ENCODE measurements around the gene GPC1. TPM values are rescaled to one million over a fixed set of nuclear protein-coding genes. Genes with fewer than 3 reads are reported as not detected.

Gene GPC1
- total and polyA plus RNA-seq, 2 of the 13 experiments (the other 11 are each of a cell fraction or from before 2014, with no cell fraction given): 4.0 to 5.5 TPM

DNA sequence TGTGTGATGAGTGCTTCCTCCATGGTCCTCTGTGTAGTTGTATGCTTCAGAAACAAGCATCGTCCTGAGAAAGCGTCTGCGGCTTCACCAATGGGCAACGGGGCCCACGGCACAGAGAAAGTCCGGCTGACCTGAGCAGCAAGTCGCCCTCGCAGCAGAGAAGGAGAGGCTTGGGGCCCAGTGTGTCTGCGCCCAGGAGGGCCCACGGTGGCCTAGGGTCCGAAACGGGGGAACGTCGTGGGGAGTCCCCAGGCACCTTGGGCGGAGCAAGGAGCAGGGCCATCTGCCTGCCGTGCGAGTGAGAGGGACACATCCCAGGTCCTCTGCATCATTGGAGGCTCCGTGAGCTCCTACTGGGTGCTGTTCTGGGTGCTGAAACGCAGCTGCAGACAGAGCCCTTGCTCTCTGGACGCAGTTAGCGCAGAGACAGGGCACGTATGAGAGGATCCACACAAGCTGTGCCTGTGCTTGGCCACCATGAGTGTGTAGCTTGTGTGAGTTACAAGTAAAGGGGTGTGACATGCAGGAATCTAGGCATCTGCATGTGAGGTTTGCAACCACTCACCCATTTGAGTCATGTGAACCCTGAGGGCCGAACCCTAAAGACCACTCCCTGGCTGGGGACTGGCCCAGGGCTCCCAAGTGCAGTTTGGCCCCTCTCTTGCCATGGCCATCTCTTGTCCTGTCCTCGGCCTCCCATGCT is 10.6 kb downstream of the GPC1 start:
- Histone ChIP-seq H3K36me3 (replicated peaks in 1 of 2; ENCODE audit: control insufficient read depth in 1 of 2, insufficient read depth in 2 of 2, low read length in 2 of 2) (no peaks in the 10 kb centered on the region), H3K9ac (ENCODE audit: insufficient read depth, low read depth, low read length) (no peak overlapping the region), H3K27ac (ENCODE audit: extremely low read length, insufficient read depth, low read length) (no peak overlapping the region), H3K4me3 (replicated peaks in 1 of 3; ENCODE audit: insufficient read depth in 1 of 3, low read depth in 2 of 3, low read length in 3 of 3) (no peak overlapping the region), H3K9me3 (ENCODE audit: low read length) (no peaks in the 10 kb centered on the region), H3K79me2 (ENCODE audit: insufficient read depth, low read length) (no peaks in the 10 kb centered on the region), H4K20me1 (ENCODE audit: insufficient read depth, low read length) (peaks cover 1% of the 10 kb centered on the region; the same call in 1 of the 2 replicates), H2AFZ (ENCODE audit: low read length) (no peak overlapping the region), H3K4me2 (ENCODE audit: low read depth, low read length) (no peak overlapping the region), H3K4me1 (ENCODE audit: insufficient read depth, low read length) (0 out of 2 replicates have a peak, but pooled peaks cover 8% of the 10 kb centered on the region), H3K27me3 (ENCODE audit: control insufficient read depth in 1 of 2, insufficient read depth in 2 of 2, low read length in 2 of 2) (peaks cover 16 to 43% of the 10 kb centered on the region in 2 experiments; a peak in 4 of 5 replicates)
- in situ Hi-C loops (cut with HindIII; ENCODE audit: extremely low pct_ligation_motif_present, low pct_unique_long_range_greater_than_20kb) (no loop called here), intact Hi-C loops (cut with micrococcal nuclease; ENCODE audit: unreplicated experiment) (no loop called here)
- DNase-seq (ENCODE audit: low spot score) (no peak), FAIRE-seq (no peak), ATAC-seq (no peak)
- WGBS (ENCODE audit: low lambda C conversion rate): 84% methylated on average over 11 of the region's 24 CpGs
- BruUV-seq (replicated peaks): no TSS peak
- ChIA-PET POLR2A (no interaction called here), CTCF (ENCODE audit: low intra/inter-chr PET ratio, low total read pairs) (no interaction called here)
- 0 out of 2 replicates have a peak, but pooled peaks have one; percentile 27 for TF ChIP-seq MIER2 (CRISPR knock-in tag; IDR thresholded peaks at IDR 0.05)
- TF ChIP-seq FOSL2 (CRISPR knock-in tag; IDR thresholded peaks at IDR 0.05): no peak
- no peak for TF ChIP-seq ZNF572 (CRISPR knock-in tag; IDR thresholded peaks at IDR 0.05)
- no peak for TF ChIP-seq ZNF747 (CRISPR knock-in tag; IDR thresholded peaks at IDR 0.05; ENCODE audit: borderline replicate concordance)
- TF ChIP-seq ZNF552 (CRISPR knock-in tag; IDR thresholded peaks at IDR 0.05; ENCODE audit: borderline replicate concordance): no peak
- TF ChIP-seq, protein P1, sequence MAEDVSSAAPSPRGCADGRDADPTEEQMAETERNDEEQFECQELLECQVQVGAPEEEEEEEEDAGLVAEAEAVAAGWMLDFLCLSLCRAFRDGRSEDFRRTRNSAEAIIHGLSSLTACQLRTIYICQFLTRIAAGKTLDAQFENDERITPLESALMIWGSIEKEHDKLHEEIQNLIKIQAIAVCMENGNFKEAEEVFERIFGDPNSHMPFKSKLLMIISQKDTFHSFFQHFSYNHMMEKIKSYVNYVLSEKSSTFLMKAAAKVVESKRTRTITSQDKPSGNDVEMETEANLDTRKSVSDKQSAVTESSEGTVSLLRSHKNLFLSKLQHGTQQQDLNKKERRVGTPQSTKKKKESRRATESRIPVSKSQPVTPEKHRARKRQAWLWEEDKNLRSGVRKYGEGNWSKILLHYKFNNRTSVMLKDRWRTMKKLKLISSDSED (CRISPR knock-in tag; IDR thresholded peaks at IDR 0.05): no peak
- TF ChIP-seq ZNF619 (CRISPR knock-in tag; IDR thresholded peaks at IDR 0.05): no peak
- TF ChIP-seq, protein P2, sequence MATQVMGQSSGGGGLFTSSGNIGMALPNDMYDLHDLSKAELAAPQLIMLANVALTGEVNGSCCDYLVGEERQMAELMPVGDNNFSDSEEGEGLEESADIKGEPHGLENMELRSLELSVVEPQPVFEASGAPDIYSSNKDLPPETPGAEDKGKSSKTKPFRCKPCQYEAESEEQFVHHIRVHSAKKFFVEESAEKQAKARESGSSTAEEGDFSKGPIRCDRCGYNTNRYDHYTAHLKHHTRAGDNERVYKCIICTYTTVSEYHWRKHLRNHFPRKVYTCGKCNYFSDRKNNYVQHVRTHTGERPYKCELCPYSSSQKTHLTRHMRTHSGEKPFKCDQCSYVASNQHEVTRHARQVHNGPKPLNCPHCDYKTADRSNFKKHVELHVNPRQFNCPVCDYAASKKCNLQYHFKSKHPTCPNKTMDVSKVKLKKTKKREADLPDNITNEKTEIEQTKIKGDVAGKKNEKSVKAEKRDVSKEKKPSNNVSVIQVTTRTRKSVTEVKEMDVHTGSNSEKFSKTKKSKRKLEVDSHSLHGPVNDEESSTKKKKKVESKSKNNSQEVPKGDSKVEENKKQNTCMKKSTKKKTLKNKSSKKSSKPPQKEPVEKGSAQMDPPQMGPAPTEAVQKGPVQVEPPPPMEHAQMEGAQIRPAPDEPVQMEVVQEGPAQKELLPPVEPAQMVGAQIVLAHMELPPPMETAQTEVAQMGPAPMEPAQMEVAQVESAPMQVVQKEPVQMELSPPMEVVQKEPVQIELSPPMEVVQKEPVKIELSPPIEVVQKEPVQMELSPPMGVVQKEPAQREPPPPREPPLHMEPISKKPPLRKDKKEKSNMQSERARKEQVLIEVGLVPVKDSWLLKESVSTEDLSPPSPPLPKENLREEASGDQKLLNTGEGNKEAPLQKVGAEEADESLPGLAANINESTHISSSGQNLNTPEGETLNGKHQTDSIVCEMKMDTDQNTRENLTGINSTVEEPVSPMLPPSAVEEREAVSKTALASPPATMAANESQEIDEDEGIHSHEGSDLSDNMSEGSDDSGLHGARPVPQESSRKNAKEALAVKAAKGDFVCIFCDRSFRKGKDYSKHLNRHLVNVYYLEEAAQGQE (IDR thresholded peaks at IDR 0.05; ENCODE audit: borderline replicate concordance in 1 of 2, low read depth in 1 of 2, low read length in 2 of 2): peak; percentile 10 to 64; a peak in 3 of 4 replicates
- no peak for TF ChIP-seq MBD4 (IDR thresholded peaks at IDR 0.05; ENCODE audit: borderline replicate concordance, low read length)
- TF ChIP-seq, protein P3, sequence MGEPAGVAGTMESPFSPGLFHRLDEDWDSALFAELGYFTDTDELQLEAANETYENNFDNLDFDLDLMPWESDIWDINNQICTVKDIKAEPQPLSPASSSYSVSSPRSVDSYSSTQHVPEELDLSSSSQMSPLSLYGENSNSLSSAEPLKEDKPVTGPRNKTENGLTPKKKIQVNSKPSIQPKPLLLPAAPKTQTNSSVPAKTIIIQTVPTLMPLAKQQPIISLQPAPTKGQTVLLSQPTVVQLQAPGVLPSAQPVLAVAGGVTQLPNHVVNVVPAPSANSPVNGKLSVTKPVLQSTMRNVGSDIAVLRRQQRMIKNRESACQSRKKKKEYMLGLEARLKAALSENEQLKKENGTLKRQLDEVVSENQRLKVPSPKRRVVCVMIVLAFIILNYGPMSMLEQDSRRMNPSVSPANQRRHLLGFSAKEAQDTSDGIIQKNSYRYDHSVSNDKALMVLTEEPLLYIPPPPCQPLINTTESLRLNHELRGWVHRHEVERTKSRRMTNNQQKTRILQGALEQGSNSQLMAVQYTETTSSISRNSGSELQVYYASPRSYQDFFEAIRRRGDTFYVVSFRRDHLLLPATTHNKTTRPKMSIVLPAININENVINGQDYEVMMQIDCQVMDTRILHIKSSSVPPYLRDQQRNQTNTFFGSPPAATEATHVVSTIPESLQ (CRISPR knock-in tag; conservative IDR thresholded peaks at IDR 0.05): no peak
